HEK293 (cell line): ENCODE results near the gene IFRD2.
"Not testable (repeated sequence)": the region's sequence is repeated elsewhere in the genome, so short reads cannot be mapped to it uniquely, and the experiment has no call there.

Source experiments
- HOXA7 ChIP-seq: sonication (generic); formaldehyde crosslinking; IDR thresholded peaks from 2 replicates; pipeline ENCODE4 v1.8.1; 2022; ENCODE audit warnings: missing genetic modification reagents, borderline replicate concordance
- REST ChIP-seq: fragments of 450-650 bp; formaldehyde crosslinking; IDR thresholded peaks from 2 replicates; pipeline ENCODE4 v1.5.1; 2016; ENCODE audit warnings: missing biosample characterization, missing genetic modification characterization
- SALL2 ChIP-seq: fragments of 450-650 bp; formaldehyde crosslinking; IDR thresholded peaks from 2 replicates; pipeline ENCODE4 v1.5.0; 2017; ENCODE audit warnings: missing biosample characterization, mild to moderate bottlenecking, missing genetic modification characterization, borderline replicate concordance
- ZBTB21 ChIP-seq: fragments of 450-650 bp; formaldehyde crosslinking; IDR thresholded peaks from 2 replicates; pipeline ENCODE4 v1.5.1; 2017; ENCODE audit warnings: missing biosample characterization, missing genetic modification characterization
- ZBTB7A ChIP-seq: fragments of 450-650 bp; formaldehyde crosslinking; IDR thresholded peaks from 2 replicates; pipeline ENCODE4 v1.5.1; 2016; ENCODE audit warnings: low read depth, missing biosample characterization, missing genetic modification characterization
- ZNF175 ChIP-seq: fragments of 450-650 bp; formaldehyde crosslinking; IDR thresholded peaks from 2 replicates; pipeline ENCODE4 v1.5.1; 2016; ENCODE audit warnings: missing biosample characterization, missing genetic modification characterization
- ZNF223 ChIP-seq: fragments of 450-650 bp; formaldehyde crosslinking; IDR thresholded peaks from 2 replicates; pipeline ENCODE4 v1.5.1; 2016; ENCODE audit warnings: missing biosample characterization, missing genetic modification characterization
- ZNF629 ChIP-seq: fragments of 450-650 bp; formaldehyde crosslinking; IDR thresholded peaks from 2 replicates; pipeline ENCODE4 v1.5.1; 2017; ENCODE audit warnings: missing biosample characterization, missing genetic modification characterization
- TF ChIP-seq, protein P1 (sequence below): fragments of 450-650 bp; formaldehyde crosslinking; IDR thresholded peaks from 2 replicates; pipeline ENCODE4 v1.5.1; 2016; ENCODE audit warnings: missing biosample characterization, missing genetic modification characterization

DNA sequence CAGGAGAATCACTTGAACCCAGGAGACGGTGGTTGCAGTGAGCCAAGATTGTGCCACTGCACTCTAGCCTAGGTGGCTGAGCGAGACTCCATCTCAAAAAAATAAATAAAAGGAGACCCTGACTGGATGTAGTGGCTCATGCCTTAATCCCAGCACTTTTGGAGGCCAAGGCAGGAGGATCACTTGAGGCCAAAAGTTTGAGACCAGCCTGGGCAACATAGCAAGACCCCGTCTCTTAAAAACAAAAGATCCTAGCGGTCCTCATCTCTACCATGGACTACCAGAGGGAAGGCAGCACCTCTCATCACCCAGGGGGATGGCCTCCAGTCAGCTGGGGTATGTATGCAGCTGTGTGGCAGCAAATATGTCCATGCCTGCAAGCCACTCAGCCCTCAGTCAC lies 30.0 kb downstream of the IFRD2 start:
- not testable (repeated sequence) for TF ChIP-seq REST (tag by site-specific recombination); ZNF175 (tag by site-specific recombination); HOXA7 (CRISPR knock-in tag); SALL2 (tag by site-specific recombination); ZNF629 (tag by site-specific recombination); ZNF223 (tag by site-specific recombination); ZBTB21; ZBTB7A (tag by site-specific recombination)
- TF ChIP-seq, protein P1, sequence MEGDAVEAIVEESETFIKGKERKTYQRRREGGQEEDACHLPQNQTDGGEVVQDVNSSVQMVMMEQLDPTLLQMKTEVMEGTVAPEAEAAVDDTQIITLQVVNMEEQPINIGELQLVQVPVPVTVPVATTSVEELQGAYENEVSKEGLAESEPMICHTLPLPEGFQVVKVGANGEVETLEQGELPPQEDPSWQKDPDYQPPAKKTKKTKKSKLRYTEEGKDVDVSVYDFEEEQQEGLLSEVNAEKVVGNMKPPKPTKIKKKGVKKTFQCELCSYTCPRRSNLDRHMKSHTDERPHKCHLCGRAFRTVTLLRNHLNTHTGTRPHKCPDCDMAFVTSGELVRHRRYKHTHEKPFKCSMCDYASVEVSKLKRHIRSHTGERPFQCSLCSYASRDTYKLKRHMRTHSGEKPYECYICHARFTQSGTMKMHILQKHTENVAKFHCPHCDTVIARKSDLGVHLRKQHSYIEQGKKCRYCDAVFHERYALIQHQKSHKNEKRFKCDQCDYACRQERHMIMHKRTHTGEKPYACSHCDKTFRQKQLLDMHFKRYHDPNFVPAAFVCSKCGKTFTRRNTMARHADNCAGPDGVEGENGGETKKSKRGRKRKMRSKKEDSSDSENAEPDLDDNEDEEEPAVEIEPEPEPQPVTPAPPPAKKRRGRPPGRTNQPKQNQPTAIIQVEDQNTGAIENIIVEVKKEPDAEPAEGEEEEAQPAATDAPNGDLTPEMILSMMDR: not testable (repeated sequence)
